GM18873 (cell line): ENCODE data around the gene U2AF2.
"Not testable (repeated sequence)": the region's sequence is repeated elsewhere in the genome, so short reads cannot be mapped to it uniquely, and the experiment has no call there.

Source experiments
- ATAC-seq: cut with Tn5 transposase; IDR thresholded peaks from one replicate; pipeline ENCODE4 v1.9.1; 2021; ENCODE audit warnings: mild to moderate bottlenecking, moderate library complexity, moderate number of reproducible peaks; ENCODE audit not compliant: unreplicated experiment, low FRiP score

The U2AF2 gene

GRCh38 chr19:55700813-55701212 lies 46.0 kb downstream of the U2AF2 start:
- ATAC-seq = no peak

- no peak for ATAC-seq
Measured at GRCh38 chr19:55702131-55702627, 47.3 kb downstream of the U2AF2 start.

- ATAC-seq = no peak
Measured at GRCh38 chr19:55703790-55704215, 49.0 kb downstream of the U2AF2 start.

DNA sequence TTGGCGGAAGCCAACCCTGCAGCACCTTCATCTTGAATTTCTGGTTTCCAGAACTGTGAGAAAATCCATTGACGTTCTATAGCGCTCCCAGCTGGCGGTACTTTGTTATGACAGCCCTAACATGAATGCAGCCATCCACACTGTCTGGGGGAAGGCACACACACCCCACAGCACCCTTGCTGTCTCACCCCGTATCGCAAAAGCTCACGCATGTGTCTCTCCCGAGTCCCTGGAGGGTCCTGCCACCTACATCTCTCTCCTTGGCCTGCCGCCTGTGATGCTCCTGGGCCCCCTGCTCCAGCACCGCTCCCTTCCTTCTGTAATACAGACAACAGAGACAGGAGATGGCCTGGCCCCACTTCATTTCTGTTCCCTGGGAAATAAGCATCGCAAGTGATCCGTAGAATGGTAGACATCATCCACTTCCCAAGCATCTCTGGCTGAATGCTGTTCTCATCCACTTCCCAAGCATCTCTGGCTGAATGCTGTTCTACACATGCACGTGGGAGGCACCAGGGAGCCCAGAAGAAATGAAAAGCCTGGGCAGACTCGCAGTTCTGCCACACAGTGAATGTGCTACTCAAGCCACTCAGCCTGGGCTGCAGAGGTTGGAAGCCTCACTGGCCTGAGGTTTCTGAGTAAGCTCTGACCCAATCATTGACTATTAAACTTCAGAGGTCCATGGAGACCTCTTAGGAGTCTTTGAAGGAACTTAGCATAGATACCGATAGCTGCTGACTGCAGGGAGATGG lies 49.8 kb downstream of the U2AF2 start:
- no peak for ATAC-seq

DNA sequence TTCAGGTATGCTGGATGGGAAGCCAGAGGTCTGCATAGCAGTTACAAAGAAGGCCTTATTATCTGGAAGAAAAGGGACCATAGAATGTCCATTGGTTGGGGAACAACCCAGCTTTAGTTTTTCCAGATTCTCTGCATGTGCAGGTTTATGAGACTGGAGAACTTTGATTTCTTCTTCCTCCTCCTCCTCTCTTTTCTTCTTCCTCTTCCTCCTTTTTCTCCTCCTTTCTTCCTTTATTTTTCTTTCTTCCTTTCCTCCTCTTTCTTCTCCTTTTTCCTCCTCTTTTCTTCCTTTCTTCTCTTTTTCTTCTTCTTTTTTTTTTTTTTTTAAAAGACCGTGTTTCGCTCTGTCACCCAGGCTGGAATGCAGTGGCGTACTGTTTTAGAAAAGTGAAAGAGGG lies 51.1 kb downstream of the U2AF2 start:
- no peak for ATAC-seq

DNA sequence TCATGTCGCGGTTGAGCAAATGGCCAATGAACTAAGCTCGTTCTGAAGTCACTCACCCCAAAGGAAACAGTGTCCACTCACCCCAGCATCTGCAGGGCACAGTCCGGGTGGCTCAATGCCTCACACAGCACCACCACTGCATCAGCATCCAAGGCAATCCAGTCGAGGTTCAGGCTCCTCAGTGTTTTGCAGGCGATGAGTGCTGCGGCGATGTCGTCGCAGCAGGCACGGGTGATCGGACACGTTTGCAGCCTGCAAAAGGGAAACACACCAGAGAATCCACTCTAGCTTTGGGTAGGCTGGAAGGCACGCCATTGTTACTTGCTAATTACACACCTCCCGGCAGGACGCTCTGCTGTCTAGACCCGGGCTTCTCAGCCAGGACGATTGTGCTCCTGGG lies 56.9 kb downstream of the U2AF2 start:
- ATAC-seq = no peak

GRCh38 chr19:55712804-55713631 lies 58.2 kb downstream of the U2AF2 start:
- ATAC-seq = no peak

DNA sequence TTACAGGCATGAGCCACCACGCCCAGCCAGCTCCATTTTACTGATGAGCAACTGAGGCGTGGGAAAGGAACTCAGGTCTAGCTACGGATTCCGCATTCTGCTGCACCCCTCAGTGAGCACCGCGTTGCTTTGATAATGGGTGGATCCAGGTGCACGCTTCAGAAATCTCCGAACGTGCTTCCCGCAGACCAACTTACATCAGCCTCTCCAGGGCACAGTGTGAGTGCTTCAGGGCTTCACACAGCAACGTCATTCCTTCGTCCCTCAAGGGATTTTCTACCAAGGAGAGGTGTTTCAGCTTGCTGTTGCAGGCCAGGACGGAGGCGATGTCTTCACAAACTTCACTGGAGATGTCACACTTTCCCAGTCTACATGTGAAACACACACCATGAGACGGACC lies 61.7 kb downstream of the U2AF2 start:
- ATAC-seq = no peak

- ATAC-seq = no peak
Measured at GRCh38 chr19:55717251-55717650, 62.4 kb downstream of the U2AF2 start.

DNA sequence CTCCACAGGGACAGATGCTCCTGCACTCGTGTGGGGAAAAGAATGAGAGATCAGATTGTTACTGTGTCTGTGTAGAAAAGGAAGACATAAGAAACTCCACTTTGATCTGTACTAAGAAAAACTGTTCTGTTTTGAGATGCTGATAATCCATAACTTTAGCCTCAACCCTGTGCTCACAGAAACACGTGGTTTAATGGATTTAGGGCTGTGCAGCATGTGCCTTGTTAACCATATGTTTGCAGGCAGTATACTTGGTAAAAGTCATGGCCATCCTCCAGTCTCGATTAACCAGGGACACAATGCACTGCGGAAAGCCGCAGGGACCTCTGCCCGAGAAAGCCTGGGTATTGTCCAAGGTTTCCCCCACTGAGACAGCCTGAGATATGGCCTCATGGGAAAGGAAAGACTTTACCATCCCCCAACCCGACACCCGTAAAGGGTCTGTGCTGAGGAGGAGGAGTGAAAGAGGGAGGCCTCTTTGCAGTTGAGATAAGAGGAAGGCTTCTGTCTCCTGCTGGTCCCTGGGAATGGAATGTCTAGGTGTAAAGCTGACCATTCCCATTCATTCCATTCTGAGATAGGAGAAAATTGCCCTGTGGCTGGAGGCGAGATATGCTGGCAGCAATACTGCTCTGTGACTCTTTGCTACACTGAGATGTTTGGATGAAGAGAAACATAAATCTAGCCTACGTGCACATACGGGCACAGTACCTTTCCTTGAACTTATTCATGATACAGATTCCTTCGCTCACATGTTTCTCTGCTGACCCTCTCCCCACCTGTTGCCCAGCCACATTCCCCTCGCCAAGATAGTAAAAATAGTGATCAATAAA lies 63.3 kb downstream of the U2AF2 start:
- not testable (repeated sequence) for ATAC-seq

GRCh38 chr19:55720214-55720746 lies 65.4 kb downstream of the U2AF2 start:
- ATAC-seq = no peak

DNA sequence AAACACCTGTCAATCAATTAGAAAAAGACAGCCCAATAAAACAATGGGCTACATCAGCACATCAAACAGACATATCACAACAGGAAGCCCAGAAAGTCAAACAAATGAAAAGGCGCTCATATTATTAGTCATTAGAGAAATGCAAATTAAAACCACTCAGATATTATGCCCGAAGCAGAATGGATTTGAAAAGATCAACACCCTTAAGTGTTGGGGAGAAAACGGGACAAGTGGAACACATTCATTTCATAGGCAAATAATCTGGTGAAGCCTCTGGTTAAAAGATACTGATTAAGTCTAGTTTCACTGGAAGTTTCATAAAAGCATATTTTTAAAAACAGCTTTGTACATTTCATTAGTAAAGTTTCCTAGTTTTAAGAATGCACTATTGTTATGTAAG lies 66.0 kb downstream of the U2AF2 start:
- ATAC-seq = no peak

- no peak for ATAC-seq
Measured at GRCh38 chr19:55723491-55723890, 68.7 kb downstream of the U2AF2 start.
